ENCODE data around the gene CYB5R4. TPM values are rescaled to one million over a fixed set of nuclear protein-coding genes. Genes with fewer than 3 reads are reported as not detected.

The CYB5R4 gene
- total and polyA plus RNA-seq, 7 donors = 6.1 to 20.3 (median 11.7) TPM

DNA sequence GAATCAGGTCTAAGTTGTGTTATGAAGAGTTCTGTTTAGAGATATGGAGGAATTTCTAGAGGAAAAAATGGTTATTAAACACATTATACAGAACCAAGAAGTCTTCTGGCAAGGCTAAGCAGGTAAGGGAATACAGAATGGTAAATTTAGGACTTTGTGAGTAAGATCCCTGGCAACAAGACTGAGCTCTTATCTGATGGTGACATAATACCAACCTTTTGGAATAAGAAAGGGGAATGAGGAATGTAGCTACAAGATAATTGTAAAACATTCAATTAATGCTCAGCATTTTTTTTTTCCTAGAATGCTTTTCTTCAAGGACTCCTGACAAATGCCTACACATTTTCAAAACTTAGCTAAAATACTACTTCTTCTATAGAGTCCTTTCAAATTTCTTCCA, 51.8 kb downstream of the CYB5R4 start:
- no peak for ATAC-seq
- Histone ChIP-seq H3K9me3 (no peaks in the 10 kb centered on the region), H3K27ac (no peak overlapping the region), H3K27me3 (ENCODE audit: insufficient read depth in 3 of 3, low read length in 2 of 3) (no peaks in the 10 kb centered on the region), H3K4me1 (no peaks in the 10 kb centered on the region), H3K4me3 (no peak overlapping the region), H3K36me3 (ENCODE audit: insufficient read depth in 1 of 2, low read depth in 1 of 2) (no peaks in the 10 kb centered on the region)
- TF ChIP-seq, protein P1, sequence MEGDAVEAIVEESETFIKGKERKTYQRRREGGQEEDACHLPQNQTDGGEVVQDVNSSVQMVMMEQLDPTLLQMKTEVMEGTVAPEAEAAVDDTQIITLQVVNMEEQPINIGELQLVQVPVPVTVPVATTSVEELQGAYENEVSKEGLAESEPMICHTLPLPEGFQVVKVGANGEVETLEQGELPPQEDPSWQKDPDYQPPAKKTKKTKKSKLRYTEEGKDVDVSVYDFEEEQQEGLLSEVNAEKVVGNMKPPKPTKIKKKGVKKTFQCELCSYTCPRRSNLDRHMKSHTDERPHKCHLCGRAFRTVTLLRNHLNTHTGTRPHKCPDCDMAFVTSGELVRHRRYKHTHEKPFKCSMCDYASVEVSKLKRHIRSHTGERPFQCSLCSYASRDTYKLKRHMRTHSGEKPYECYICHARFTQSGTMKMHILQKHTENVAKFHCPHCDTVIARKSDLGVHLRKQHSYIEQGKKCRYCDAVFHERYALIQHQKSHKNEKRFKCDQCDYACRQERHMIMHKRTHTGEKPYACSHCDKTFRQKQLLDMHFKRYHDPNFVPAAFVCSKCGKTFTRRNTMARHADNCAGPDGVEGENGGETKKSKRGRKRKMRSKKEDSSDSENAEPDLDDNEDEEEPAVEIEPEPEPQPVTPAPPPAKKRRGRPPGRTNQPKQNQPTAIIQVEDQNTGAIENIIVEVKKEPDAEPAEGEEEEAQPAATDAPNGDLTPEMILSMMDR (IDR thresholded peaks at IDR 0.05) = no peak
- intact Hi-C loops (cut with DNase I) = no loop called here
- no peak for DNase-seq

GRCh38 chr6:83914953-83915352, 55.5 kb downstream of the CYB5R4 start:
- no peak overlapping the region for H3K27ac ChIP-seq
- H3K4me3 ChIP-seq = no peak overlapping the region
- H3K27me3 ChIP-seq (ENCODE audit: insufficient read depth in 3 of 3, low read length in 2 of 3) = no peaks in the 10 kb centered on the region
- intact Hi-C loops (cut with DNase I) = no loop called here
- no peak for DNase-seq
- H3K9me3 ChIP-seq = no peaks in the 10 kb centered on the region
- TF ChIP-seq, protein P1 (IDR thresholded peaks at IDR 0.05) = no peak
- H3K36me3 ChIP-seq (ENCODE audit: insufficient read depth in 1 of 2, low read depth in 1 of 2) = no peaks in the 10 kb centered on the region
- no peak for ATAC-seq
- 76 to 94% (median 88%) methylated on average over 1 of the region's 1 CpG for WGBS, 3 donors
- no peaks in the 10 kb centered on the region for H3K4me1 ChIP-seq

- DNase-seq = no peak
- H3K9me3 ChIP-seq = no peaks in the 10 kb centered on the region
- peaks cover 0 to 4% of the 10 kb centered on the region in 2 donors for H3K36me3 ChIP-seq (ENCODE audit: insufficient read depth in 1 of 2, low read depth in 1 of 2)
- ATAC-seq = no peak
- H3K27ac ChIP-seq = no peak overlapping the region
- no peak overlapping the region for H3K4me3 ChIP-seq
- no peaks in the 10 kb centered on the region for H3K4me1 ChIP-seq
- no peaks in the 10 kb centered on the region for H3K27me3 ChIP-seq (ENCODE audit: insufficient read depth in 3 of 3, low read length in 2 of 3)
- TF ChIP-seq, protein P1 (IDR thresholded peaks at IDR 0.05) = no peak
- intact Hi-C loops (cut with DNase I) = no loop called here
Observed at GRCh38 chr6:83917001-83917400, 57.5 kb downstream of the CYB5R4 start.

GRCh38 chr6:83920017-83920416, 60.5 kb downstream of the CYB5R4 start:
- 90 to 94% (median 94%) methylated on average over 1 of the region's 1 CpG for WGBS, 3 donors
- Histone ChIP-seq H3K4me1 (no peaks in the 10 kb centered on the region), H3K4me3 (no peak overlapping the region), H3K9me3 (no peaks in the 10 kb centered on the region), H3K27ac (no peak overlapping the region), H3K27me3 (ENCODE audit: insufficient read depth in 3 of 3, low read length in 2 of 3) (no peaks in the 10 kb centered on the region), H3K36me3 (ENCODE audit: insufficient read depth in 1 of 2, low read depth in 1 of 2) (peaks cover 0 to 22% of the 10 kb centered on the region in 2 donors)
- intact Hi-C loops (cut with DNase I) = no loop called here
- ATAC-seq (no peak), DNase-seq (no peak)
- TF ChIP-seq, protein P1 (IDR thresholded peaks at IDR 0.05) = no peak

- ATAC-seq (no peak), DNase-seq (no peak)
- no peaks in the 10 kb centered on the region for H3K4me1 ChIP-seq
- no peak overlapping the region for H3K27ac ChIP-seq
- H3K36me3 ChIP-seq (ENCODE audit: insufficient read depth in 1 of 2, low read depth in 1 of 2) = peaks cover 3 to 34% of the 10 kb centered on the region in 2 donors
- H3K4me3 ChIP-seq = no peak overlapping the region
- WGBS, 3 donors = 86 to 90% (median 88%) methylated on average over 5 of the region's 5 CpGs
- H3K9me3 ChIP-seq = no peaks in the 10 kb centered on the region
- no peaks in the 10 kb centered on the region for H3K27me3 ChIP-seq (ENCODE audit: insufficient read depth in 3 of 3, low read length in 2 of 3)
- TF ChIP-seq, protein P1 (IDR thresholded peaks at IDR 0.05) = no peak
- intact Hi-C loops (cut with DNase I) = no loop called here
Observed at GRCh38 chr6:83921315-83921714, 61.8 kb downstream of the CYB5R4 start.
